Pancreas (tissue), 10 donors: Measurements from ENCODE around the gene FBXW2. TPM values are rescaled to one million over a fixed set of nuclear protein-coding genes. Genes with fewer than 3 reads are reported as not detected.

ENCODE experiments used
- ATAC-seq, 4 donors: fragments of 200-7000 bp; cut with Tn5 transposase; one replicate each; pipeline versions ENCODE4 v1.8.0 to v1.9.1; 2020; ENCODE audit warnings: mild to moderate bottlenecking in 4 of 4, moderate library complexity in 4 of 4
- DNase-seq, 6 donors: peaks; one replicate each; pipeline ENCODE4 v3.0.0-alpha.2; 2020
- FAIRE-seq: peaks from 2 replicates; lab custom pipeline; 2012; peaks lifted over from hg19 to GRCh38; lab: Jason Lieb, UNC
- H3K27ac ChIP-seq, 4 donors: fragments of 200-600 bp; sonication (generic); 1 replicate in 3 of 4; 2 replicates in 1 of 4; pipeline versions ENCODE4 v1.5.0 to v1.8.0; 2020
- H3K27me3 ChIP-seq, 4 donors: fragments of 200-600 bp; one replicate each; pipeline ENCODE4 v1.8.0; 2021
- H3K36me3 ChIP-seq, 3 donors: fragments of 200-600 bp; sonication (generic) in 1 of 3; one replicate each; pipeline versions ENCODE4 v1.5.0 to v1.8.0; 2020 to 2021
- H3K4me1 ChIP-seq, 3 donors: fragments of 200-600 bp; one replicate each; pipeline ENCODE4 v1.8.0; 2021
- H3K4me3 ChIP-seq, 4 donors: fragments of 200-600 bp; sonication (generic) in 2 of 4; one replicate each; pipeline versions ENCODE4 v1.5.0 to v1.8.0; 2020 to 2021
- H3K9me3 ChIP-seq, 4 donors: fragments of 200-600 bp; one replicate each; pipeline ENCODE4 v1.8.0; 2021
- CTCF ChIP-seq, 4 donors: fragments of 200-600 bp; sonication (generic) in 3 of 4; IDR thresholded peaks; one replicate each; pipeline versions ENCODE4 v1.5.0 to v1.8.0; 2021; ENCODE audit warnings: antibody characterized with exemption in 4 of 4
- WGBS, 2 donors: extraction: QIAGEN DNeasy Blood & Tissue Kit; methylation state at CpG; one replicate each; pipeline ENCODE4 v1.1.7; 2013; 5-methylcytosine and 5-hydroxymethylcytosine counted together
- intact Hi-C, 3 donors: fragments of 100-400 bp; cut with DNase I; formaldehyde crosslinking; loops; one replicate each; pipeline versions ENCODE4 v1.11.1 to v1.14.2; 2022
- polyA plus RNA-seq, 2 donors: library from polyadenylated mRNA; stranded (reverse); fragments of 200-250 nt; gene quantifications; one replicate each; pipeline ENCODE4 v1.2.3, GENCODE V29; 2013
- total RNA-seq, 6 donors: library from RNA; stranded (reverse); fragmentation: NEBNext Ultra II Directional in 4 of 6; extraction: Animal tissue kit (Norgen Biotek cat#: 25700) in 4 of 6; gene quantifications; one replicate each; pipeline versions ENCODE4 v1.2.1 to v1.2.4, GENCODE V29; 2021 to 2023
- donor health status: healthy with polysubstance abuse.
- donor health status: DM: no; HTN: no; CAD: no; lungs with moderate emphysema.
- donor health status: DM: no; HTN: no; CAD: no.
- donor health status: control.
- donor health status: control.
- donor health status: Bipolar disorder and iron deficiency.
- donor health status: DM: yes; HTN: yes; CAD: no.
- donor health status: DM: no; HTN: no; CAD: no.
- donor health status: DM: no; HTN: no; CAD: no.
- donor health status: DM: yes; HTN: yes; CAD: no.

Gene FBXW2
- total and polyA plus RNA-seq, 8 donors = 6.4 to 35.5 (median 21.5) TPM

- Histone ChIP-seq H3K4me1 (peaks cover 5 to 34% (median 12%) of the 10 kb centered on the region in 3 donors), H3K27ac (no peak overlapping the region), H3K36me3 (no peaks in the 10 kb centered on the region), H3K4me3 (no peak overlapping the region), H3K9me3 (no peaks in the 10 kb centered on the region), H3K27me3 (no peaks in the 10 kb centered on the region)
- WGBS, 2 donors = 18 to 20% methylated on average over 2 of the region's 2 CpGs
- ATAC-seq (peak in 3 of 4 donors; percentile 8 to 28 (median 26)), DNase-seq (no peak), FAIRE-seq (no peak)
- TF ChIP-seq CTCF (IDR thresholded peaks at IDR 0.05) = no peak
- intact Hi-C loops = loop anchor here in 1 of 3 donors (10.0 kb wide), 1 partner anchor 82 kb away; no protein-coding TSS in a partner anchor
Measured at GRCh38 chr9:120707170-120707569, 86.0 kb downstream of the FBXW2 start.

Other genes starting within 250 kb of the FBXW2 start
- gene CDK5RAP2, start 213.2 kb downstream of the FBXW2 start, total RNA-seq = 10 to 100 TPM; 14.8 to 29.4 (median 21.6) TPM
- gene CDK5RAP2, start 213.2 kb downstream of the FBXW2 start, polyA plus RNA-seq = 10 to 100 TPM; 20.5 to 37.1 TPM
- gene MEGF9, start 78.9 kb downstream of the FBXW2 start, total RNA-seq = 10 to 100 TPM in 1 of 6 donors, 1 to 10 TPM in 5; 3.0 to 11.0 (median 5.0) TPM
- 1 to 10 TPM; 1.7 to 5.4 TPM for gene MEGF9, start 78.9 kb downstream of the FBXW2 start, polyA plus RNA-seq
- 10 to 100 TPM; 18.3 to 33.0 (median 23.6) TPM for gene PSMD5, start 49.5 kb upstream of the FBXW2 start, total RNA-seq
- gene PSMD5, start 49.5 kb upstream of the FBXW2 start, polyA plus RNA-seq = 10 to 100 TPM in 1 of 2 donors, 1 to 10 TPM in 1; 5.8 to 12.2 TPM
- 1 to 10 TPM; 2.2 to 7.4 (median 4.0) TPM for gene PHF19, start 83.8 kb upstream of the FBXW2 start, total RNA-seq
- 1 to 10 TPM; 4.3 to 5.9 TPM for gene PHF19, start 83.8 kb upstream of the FBXW2 start, polyA plus RNA-seq
- 1 to 10 TPM; 1.3 to 8.1 (median 1.7) TPM for gene TRAF1, start 133.4 kb upstream of the FBXW2 start, total RNA-seq
- gene TRAF1, start 133.4 kb upstream of the FBXW2 start, polyA plus RNA-seq = 1 to 10 TPM; 5.2 to 6.2 TPM